Stimulated activated CD4-positive, alpha-beta T cell treated with anti-CD3 and anti-CD28 coated beads, Interleukin-1b, Interleukin-23, amount 100 ng/mL, for 24 hours (primary cell): Measurements from ENCODE around the gene MC5R.
A peak's percentile ranks its signal among the peaks of the same experiment; 100 is the strongest.

Experiments
- DNase-seq, 4 experiments: peaks; one replicate each; pipeline ENCODE4 v3.0.0-alpha.2; 2020; ENCODE audit warnings: low read depth in 4 of 4, low spot score in 1 of 4

The MC5R gene

DNA sequence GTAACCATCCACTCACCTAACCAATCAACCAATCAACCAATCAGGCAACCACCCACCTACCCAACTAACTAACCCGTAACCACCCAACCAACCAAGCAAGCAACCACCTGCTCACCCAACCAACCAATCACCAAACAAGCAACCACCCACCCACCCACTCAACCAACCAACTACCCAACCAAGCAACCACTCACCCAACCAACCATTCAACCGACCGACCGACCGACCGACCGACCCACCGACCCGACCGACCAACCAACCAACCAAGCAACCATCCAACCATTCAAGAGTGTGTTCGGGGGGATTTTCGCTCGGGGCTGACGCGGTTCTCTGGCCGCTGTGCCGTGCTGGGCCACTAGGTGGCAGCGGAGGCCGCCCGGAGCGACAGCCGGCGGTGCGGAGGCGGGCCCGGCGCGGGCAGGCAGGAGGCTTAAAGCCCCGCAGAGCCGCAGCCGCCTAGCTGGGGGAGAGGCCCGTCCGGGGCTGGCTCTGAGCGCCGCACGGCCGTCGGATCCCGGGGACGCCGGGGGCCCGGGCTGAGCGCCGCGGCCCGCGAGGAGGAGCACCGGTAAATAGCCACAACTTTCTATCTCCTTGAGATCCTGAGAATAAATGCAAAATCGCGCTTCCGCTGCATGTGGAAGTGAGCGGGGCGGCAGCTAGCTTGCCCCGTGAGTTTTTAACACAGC, at the start of gene MC5R:
Gene MC5R, plus strand, starts transcription at position 443 of the 689 bp plus-strand sequence. CDS start 1,617 bp downstream, outside the sequence.
- peak; percentile 36 to 65 (median 58) for DNase-seq

DNA sequence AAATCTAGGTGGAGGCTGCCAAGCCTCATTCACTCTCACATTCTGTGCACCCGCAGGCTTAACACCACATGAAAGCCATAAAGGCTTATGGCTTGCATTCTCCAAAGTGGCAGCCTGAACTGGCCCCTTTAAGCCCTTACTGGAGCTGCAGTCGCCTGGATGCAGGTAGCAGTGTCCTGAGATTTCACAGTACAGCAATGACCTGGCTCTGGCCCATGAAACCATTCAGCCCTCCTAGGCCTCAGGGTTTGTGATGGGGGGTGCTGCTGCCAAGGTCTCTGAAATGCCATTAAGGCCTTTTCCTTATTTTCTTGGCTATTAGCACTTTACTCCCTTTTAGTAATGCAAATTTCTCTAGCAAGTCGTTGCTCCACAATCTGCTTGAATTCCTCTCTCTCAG, 48.9 kb upstream of the MC5R start:
- no peak for DNase-seq

DNA sequence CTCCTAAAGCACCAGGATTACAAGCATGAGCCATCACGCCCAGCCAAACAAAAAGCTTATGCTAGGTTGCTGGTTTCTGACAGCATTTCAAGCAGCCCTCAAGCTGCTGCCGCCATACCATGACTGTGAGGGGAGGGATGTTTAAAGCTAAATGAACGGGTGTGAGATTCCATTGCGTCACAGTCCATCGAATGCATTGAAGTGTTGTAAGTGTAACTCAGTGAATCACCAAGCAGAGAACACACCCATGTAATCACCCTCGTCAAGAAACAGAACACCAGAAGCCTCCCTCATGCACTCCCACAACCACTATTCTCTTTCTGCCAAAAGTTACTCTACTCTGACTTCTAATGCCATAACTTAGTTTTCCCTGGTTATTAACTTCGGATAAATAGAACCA, 32.8 kb upstream of the MC5R start:
- no peak for DNase-seq

DNA sequence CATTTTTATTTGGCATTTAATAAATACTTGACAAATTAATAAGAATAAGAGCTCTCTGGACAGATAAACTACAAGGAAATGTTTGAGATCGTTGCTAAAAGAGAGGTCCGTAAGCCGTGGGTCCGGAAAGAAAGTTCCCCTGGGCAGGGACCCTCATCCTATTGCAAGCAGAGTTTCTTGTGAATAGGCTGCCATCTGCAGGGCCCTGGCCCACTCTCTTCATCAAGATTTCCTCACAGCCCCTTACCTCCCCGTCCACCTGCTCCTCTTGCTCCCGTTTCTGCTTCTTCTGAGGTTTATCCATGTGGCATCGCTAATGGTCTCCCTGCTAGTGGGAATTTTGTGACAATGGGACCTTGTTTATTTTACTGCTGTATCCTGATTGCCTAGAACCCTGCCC, 30.1 kb upstream of the MC5R start:
- DNase-seq: no peak

DNA sequence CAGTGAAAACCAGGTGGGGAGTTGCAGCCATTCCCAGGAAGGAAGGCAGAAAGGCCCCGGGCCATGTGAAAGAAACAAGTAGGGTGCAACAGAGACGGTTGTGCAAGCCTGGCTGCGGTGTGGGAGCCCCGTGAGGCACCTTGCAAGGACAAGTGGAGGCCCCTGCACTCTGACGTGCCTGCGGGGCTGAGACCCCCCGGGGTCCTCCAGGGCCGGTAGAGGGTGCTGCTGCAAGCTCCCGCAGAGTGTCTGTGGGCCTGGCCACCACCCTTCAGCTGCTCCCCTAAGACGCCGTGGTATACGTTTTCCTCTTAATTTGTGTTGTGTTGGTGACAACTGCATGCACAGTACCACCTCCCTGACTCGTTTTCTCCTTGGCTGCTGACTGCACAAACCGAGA, 27.4 kb upstream of the MC5R start:
- DNase-seq: no peak

DNA sequence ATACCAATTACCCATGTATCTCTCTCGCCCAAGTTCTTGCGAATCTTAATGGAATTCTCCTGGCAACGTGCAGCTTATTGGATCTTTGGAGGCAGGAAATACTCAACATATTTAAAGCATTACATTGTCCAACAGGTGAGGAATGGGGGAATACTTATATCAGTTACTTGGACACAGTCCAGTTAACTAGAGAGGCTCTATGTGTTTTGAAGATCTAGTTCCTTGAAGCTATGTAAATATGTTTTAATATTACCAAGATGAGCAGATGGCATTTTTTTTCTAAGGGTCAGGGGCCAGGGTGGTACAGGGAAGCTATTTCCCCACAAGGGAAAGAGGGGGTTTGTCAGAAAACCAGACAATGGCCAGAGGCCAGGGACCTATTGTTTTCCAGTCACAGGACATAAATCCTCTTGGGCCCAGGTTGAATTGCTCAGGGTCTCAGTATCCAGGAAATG, 26.8 kb upstream of the MC5R start:
- DNase-seq: no peak

DNA sequence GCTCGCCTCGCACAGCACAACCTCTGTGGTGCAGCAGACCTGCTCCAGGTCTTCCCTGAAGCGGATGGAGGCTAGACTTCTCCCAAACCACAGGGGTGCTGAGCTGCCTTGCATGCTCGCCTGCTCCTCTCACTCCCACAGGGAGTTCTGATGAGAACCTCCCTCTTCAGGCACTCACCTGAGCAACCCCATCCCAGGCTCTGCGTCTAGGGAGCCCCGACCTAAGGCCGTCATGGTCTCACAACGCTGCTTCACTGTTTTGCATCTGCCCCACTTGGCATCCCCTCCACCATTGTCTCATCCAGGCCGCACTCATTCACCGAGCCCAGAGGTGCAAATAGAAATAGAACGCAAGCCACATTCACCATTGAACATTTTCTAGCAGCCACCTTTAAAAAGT, 24.6 kb upstream of the MC5R start:
- no peak for DNase-seq

DNA sequence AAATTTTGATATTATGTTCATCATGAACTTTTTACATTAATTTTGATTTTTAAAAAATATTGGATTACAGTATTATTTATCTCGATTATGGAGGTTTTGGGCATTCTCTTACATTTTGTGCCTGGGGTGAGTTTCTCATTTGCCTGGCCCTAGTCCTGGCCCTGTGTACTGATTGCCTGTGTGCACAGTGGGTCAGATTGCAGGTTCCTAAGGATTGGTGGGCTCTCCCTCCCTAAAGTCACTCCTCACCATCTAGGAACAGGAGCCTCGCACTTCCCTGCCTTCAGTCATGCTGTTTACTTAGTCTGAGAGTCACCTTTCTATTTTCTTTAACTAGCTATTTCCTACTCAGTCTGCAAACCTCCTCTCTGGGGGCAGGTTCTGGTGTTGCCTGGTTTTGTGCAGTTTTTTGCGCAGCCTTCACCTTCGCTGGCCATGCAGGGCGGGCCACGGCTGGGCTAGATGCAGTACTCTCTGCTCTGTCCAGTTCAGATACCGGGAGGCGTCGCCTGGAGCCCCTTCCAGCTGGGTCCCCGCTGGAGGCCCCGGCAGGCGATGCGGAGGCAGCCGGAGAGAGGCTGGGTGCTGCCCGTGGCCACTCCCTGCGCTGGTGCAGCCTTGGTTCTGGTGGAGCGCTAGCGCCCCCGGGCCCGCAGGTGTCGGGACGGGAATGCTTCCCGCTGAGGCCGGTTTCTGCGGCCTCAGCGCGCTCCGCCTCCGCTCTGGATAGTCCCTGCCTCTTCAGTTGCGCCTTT, 23.3 kb upstream of the MC5R start:
- peak in 2 of 4 experiments; percentile 4 to 47 for DNase-seq

DNA sequence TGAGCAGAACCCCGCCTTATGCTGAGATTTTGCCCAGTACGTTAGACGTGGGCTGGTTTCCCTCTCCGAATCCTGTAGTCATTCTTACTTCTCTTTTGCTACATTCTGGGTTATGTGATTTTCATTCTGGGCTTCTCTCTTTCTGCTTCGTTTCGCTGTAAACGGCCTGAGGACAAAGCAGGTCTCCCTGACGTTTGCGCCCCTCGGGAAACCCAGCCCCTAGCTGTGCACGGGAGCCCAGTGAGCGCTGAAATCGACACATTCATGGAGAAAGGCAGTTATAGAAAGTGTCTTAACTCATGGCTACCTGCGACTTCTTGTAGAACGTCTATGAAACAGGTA, 22.7 kb upstream of the MC5R start:
- DNase-seq: no peak

DNA sequence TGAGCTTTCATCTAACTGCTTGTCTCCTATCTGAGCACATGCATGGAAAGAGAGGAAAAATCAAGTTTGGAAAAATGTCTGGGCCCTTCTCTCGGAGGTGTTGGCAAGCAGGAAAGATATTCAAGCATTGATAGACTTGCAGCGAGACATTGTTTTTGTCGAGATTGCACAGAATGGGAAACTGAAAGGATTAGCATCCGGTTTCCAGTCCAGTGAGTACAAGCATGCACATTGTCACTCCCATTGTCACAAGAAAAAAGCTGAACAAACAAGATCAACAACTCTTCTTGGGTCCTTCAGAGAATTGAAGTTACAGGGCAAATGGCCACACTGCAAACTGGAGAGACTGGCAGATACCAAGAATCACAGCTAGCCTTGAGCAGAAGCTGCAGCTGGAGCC, 19.6 kb upstream of the MC5R start:
- no peak for DNase-seq

DNA sequence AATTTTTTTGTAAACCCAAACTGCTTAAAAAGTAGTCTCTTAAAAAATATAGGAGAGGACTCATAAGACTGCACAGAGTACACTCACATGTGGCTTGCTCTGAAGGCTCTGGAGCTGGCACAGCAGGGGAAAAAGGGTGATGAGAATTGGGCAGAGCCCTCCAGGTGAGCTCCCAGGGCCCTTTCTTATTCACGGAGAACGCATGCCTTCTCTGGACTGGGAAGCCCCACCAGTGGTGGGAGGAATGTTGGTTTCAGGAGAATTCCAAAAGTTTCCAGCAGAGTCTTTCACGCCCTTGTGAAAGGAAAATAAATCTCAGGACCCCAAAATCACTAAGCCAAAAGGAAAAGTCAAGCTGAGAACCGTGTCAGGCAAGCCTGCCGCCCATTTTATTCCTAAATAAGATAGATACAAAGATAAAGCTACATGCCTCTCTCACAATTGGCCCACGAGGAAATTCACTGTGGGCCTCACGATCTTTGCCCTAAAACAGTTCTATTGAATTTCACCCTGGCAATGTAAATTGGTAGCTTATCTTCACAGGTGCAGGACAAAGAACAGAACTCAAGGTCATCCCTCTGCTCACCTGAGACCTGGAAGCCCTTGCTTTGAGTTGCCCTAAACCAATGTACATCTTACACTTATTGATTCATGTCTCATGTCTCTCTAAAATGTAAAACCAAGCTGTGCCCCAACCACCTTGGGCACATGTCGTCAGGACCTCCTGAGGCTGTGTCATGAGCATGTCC, 15.5 kb upstream of the MC5R start:
- no peak for DNase-seq

DNA sequence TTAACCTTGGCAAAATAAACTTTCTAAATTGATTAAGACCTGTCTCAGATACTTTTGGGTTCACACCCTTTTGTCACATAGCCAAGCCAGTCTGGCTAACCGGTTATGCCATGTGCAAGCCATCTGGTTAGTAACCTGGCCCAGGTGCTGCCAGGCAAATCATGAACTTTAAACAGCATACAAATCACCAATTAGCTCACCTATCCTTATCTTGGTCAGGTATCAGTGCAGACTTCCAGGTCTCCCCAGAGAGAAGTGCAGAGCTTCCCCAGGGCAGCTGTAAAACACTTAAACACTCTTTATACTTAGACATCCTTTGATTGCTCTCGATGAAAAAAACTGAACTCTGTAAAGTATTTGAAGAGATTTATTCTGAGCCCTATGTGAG, 14.9 kb upstream of the MC5R start:
- DNase-seq: no peak

DNA sequence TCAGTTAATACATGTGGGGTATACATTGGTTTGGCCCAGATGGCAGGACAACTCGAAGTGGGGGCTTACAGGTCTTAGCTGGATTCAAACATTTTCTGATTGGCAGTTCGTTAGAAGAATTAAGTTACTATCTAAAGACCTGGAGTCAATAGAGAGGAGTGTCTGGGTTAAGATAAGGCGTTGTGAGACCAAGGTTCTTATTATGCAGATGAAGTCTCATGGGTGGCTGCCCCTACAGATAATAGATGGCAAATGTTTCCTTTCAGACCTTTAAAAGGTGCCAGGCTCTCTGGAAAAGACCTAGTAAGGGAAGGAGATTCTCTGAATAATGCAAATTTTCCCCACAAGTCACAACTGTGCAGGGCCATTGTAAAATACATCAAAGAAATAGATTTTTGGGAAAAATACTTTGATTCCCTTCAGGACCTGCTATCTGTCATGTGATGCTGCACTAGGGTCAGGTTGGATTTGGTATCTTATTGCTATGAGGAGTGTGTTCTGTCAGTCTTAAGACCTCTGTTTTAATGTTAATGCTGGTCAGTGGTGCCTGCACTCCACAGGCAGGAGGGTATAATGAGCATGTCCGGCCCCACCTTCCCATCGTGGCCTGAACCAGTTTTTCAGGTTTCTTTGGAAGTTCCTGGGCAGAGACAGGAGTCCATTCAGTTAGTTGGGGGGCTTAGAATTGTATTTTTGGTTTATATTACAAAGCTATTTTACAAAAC, 14.3 kb upstream of the MC5R start:
- DNase-seq: no peak

DNA sequence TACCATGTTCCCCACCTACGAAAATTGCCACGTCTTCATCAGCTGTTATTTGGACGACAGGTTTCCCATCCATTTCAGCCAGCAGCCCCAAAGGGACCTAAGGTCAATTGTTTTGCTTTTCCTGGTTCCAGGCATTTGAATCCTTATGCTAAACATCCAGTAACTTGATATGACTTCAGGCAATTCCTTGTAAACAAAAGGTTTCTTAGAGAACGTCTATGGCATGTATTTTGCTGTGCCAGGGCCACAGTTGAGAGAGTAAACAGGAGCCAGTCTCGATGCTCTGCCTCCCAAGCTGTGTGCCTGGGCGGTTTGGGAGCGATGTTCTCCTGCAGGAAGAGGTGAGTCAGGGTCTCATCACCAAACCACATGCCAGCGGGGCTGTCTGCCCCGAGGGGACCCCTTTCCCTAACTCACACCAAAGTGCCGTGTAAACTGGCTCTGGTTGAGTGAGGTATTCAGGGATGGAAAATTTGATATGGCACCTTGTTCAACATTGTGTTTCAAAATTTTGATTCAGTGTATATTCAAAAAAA, 12.9 kb upstream of the MC5R start:
- no peak for DNase-seq

DNA sequence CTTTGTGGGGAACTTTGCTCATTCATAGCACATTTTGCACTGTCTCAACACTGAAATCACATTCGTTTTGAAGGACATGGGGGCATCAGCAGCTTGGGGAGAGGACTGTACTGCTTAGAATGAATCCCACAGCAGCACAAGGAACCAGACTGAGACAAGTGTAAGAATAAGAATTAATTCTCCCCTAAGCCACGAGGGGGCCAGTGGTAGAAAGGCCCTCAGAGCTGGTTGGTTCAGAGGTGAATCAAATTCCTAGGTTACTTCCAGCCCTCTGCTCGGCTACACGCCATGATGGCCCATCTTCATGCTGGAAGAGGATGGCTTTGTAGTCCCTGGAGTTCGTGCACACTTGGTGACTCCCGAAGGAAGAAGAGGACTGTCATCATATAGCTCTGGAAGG, 12.0 kb upstream of the MC5R start:
- DNase-seq: no peak

DNA sequence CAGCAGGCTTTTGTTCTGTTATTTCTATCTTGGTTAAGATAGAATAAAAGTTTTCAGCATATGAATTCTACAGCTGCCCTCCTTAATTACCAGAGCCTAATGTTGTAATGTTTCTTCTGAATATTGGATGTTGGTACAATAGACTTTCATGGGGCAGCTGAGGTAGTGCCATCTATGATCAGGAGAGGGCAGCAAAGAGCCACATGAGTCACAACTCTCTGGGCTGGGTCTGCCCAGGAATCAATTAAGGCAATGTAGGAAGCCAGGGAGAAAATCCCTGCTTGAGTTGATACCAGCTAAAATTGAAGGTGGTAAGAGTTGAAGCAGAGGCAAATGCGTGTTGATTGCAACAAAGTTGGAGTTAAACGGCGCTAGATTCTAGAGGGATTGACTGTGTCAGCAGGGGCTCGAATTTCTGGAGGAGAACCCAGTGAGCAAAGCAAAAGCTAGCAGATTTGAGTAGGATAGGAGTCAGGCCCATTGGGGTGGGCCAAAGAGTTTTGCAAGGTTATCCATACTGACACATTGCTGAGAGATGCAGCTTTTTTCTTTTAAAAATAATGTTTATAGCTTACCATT, 10.6 kb upstream of the MC5R start:
- DNase-seq: peak; percentile 15 to 42 (median 28)

DNA sequence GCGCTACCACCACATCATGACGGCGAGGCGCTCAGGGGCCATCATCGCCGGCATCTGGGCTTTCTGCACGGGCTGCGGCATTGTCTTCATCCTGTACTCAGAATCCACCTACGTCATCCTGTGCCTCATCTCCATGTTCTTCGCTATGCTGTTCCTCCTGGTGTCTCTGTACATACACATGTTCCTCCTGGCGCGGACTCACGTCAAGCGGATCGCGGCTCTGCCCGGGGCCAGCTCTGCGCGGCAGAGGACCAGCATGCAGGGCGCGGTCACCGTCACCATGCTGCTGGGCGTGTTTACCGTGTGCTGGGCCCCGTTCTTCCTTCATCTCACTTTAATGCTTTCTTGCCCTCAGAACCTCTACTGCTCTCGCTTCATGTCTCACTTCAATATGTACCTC, 2.3 kb downstream of the MC5R start:
- DNase-seq: no peak

DNA sequence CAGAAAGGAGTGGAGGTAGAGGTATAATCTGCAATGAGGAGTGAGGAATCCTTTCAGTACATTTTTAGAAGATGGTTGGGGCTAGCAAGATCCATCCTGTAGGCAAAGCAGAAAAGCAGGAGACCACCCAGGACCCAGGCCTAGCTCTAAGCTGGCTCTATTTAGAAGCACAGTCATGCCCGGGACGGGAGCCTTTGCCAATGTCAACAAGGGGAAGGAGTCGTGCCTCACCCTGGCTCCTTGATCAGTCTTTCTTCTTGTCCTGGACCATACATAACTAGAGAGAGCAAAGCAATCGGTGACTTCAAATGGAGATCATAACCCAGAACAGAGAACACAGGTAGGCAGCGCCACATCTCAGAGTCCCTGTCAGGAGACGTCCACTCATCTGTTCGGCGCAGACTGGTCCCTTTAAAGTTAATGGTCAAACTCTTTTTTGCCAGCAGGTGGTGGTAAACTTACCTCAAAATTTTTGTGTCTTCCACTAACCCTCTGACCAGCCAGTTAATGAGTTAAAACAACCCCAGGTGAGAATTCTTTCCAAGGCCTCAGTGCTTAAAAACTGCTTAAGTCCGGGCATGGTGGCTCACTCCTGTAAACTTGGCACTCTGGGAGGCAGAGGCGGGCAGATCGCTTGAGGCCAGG, 8.0 kb downstream of the MC5R start:
- DNase-seq: no peak

DNA sequence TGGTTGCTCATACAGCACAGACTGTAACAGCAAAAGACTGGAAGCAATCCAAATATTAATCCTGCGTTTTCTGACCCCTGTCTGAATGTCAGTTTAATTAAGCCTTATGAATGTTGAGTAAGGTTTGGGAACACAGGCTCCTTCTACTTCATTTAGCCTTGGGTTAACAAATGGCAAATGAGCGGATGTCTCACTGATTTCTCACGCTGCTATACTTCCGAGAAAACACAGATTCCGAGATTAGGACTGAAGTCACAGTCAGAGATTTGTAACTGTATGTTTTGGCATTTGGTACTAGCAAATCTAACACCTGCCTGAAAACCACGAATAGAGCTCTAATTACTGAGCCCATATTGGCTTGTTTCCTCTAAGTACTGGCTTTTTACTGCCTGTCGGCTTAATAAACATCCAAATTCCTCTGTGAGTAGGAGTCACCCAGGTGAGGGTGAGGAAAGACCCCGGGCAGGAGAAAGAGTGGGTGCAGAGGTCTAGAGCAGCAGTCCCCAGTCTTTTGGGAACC, 10.6 kb downstream of the MC5R start:
- no peak for DNase-seq

DNA sequence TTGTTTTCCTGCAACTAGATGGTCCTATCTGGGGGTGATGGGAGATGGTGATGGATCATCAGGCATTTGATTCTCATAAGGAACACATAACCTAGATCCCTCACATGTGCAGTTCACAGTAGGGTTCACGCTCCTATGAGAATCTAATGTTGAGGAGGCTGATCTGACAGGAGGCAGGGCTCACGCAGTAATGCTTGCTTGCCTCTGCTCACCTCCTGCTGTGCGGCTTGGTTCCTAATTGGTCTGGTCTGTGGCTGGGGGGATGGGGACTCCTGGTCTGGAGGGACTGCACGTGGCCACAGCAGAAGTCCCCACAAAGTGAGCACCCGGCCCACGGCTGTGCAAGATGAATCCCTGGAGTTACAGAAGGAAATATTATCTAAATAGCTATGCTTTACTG, 11.3 kb downstream of the MC5R start:
- DNase-seq: no peak
